Right cardiac atrium (tissue), 5 donors: Measurements from ENCODE around the gene GBX1. TPM values are rescaled to one million over a fixed set of nuclear protein-coding genes. Genes with fewer than 3 reads are reported as not detected.

ENCODE experiments used
- polyA plus RNA-seq: library from polyadenylated mRNA; stranded (reverse); fragments of 200-250 nt; gene quantifications from one replicate; pipeline ENCODE4 v1.2.3, GENCODE V29; 2013
- total RNA-seq, 4 donors: library from RNA; stranded (reverse); fragmentation: NEBNext Ultra II Directional; extraction: Animal tissue kit (Norgen Biotek cat#: 25700); gene quantifications; one replicate each; pipeline ENCODE4 v1.2.1, GENCODE V29; 2021
- donor health status: healthy with polysubstance abuse.
- donor health status: DM: no; HTN: yes; CAD: no.
- donor health status: DM: no; HTN: no; CAD: no.
- donor health status: DM: no; HTN: yes; CAD: no; lungs with severe emphysema.
- donor health status: DM: yes; HTN: yes; CAD: no.

GBX1 gene
- total and polyA plus RNA-seq, 5 donors, result 0.14 to 1.0 (median 0.40) TPM; not detected in 2

Other genes with a start within 250 kb of the GBX1 start
- 100 to 1,000 TPM; 113 to 163 (median 126) TPM for gene KCNH2, start 189.4 kb downstream of the GBX1 start, total RNA-seq
- 132 TPM for gene KCNH2, start 189.4 kb downstream of the GBX1 start, polyA plus RNA-seq
- gene NOS3, start 176.7 kb downstream of the GBX1 start, total RNA-seq, result 10 to 100 TPM; 20.5 to 80.4 (median 24.7) TPM
- gene NOS3, start 176.7 kb downstream of the GBX1 start, polyA plus RNA-seq, result 13.5 TPM
- under 1 TPM in 2 of 4 donors, not detected in 2; 0.18 to 0.23 TPM for gene ATG9B, start 143.2 kb downstream of the GBX1 start, total RNA-seq
- gene ATG9B, start 143.2 kb downstream of the GBX1 start, polyA plus RNA-seq, result 0.43 TPM
- 10 to 100 TPM; 20.9 to 24.5 (median 23.4) TPM for gene ABCB8, start 139.2 kb downstream of the GBX1 start, total RNA-seq
- gene ABCB8, start 139.2 kb downstream of the GBX1 start, polyA plus RNA-seq, result 19.6 TPM
- 1 to 10 TPM; 4.0 to 6.5 (median 5.0) TPM for gene ASIC3, start 119.2 kb downstream of the GBX1 start, total RNA-seq
- 5.3 TPM for gene ASIC3, start 119.2 kb downstream of the GBX1 start, polyA plus RNA-seq
- 10 to 100 TPM in 1 of 4 donors, 1 to 10 TPM in 3; 6.2 to 11.2 (median 7.4) TPM for gene CDK5, start 109.8 kb downstream of the GBX1 start, total RNA-seq
- gene CDK5, start 109.8 kb downstream of the GBX1 start, polyA plus RNA-seq, result 6.5 TPM
- 100 to 1,000 TPM in 2 of 4 donors, 10 to 100 TPM in 2; 83.5 to 120 (median 96.5) TPM for gene SLC4A2, start 108.1 kb downstream of the GBX1 start, total RNA-seq
- gene SLC4A2, start 108.1 kb downstream of the GBX1 start, polyA plus RNA-seq, result 61.7 TPM
- 10 to 100 TPM; 64.1 to 82.0 (median 68.9) TPM for gene FASTK, start 86.9 kb downstream of the GBX1 start, total RNA-seq
- 133 TPM for gene FASTK, start 86.9 kb downstream of the GBX1 start, polyA plus RNA-seq
- 10 to 100 TPM; 28.5 to 36.5 (median 35.8) TPM for gene TMUB1, start 84.2 kb downstream of the GBX1 start, total RNA-seq
- gene TMUB1, start 84.2 kb downstream of the GBX1 start, polyA plus RNA-seq, result 55.2 TPM
- 10 to 100 TPM; 58.3 to 78.8 (median 67.6) TPM for gene AGAP3, start 81.2 kb downstream of the GBX1 start, total RNA-seq
- 61.4 TPM for gene AGAP3, start 81.2 kb downstream of the GBX1 start, polyA plus RNA-seq
- 10 to 100 TPM in 3 of 4 donors, 1 to 10 TPM in 1; 4.5 to 21.0 (median 14.0) TPM for gene ASB10, start 19.6 kb upstream of the GBX1 start, total RNA-seq
- 14.3 TPM for gene ASB10, start 19.6 kb upstream of the GBX1 start, polyA plus RNA-seq
- gene H2BK1, start 42.8 kb upstream of the GBX1 start, total RNA-seq, result not detected
- gene H2BK1, start 42.8 kb upstream of the GBX1 start, polyA plus RNA-seq, result not detected
- 10 to 100 TPM; 24.6 to 34.5 (median 26.3) TPM for gene ABCF2, start 59.5 kb upstream of the GBX1 start, total RNA-seq
- gene ABCF2, start 59.5 kb upstream of the GBX1 start, polyA plus RNA-seq, result 17.8 TPM
- gene CHPF2, start 64.8 kb upstream of the GBX1 start, total RNA-seq, result 10 to 100 TPM; 22.2 to 35.3 (median 27.0) TPM
- 15.5 TPM for gene CHPF2, start 64.8 kb upstream of the GBX1 start, polyA plus RNA-seq
- gene SMARCD3, start 81.0 kb upstream of the GBX1 start, total RNA-seq, result 100 to 1,000 TPM; 149 to 291 (median 238) TPM
- 141 TPM for gene SMARCD3, start 81.0 kb upstream of the GBX1 start, polyA plus RNA-seq
- gene NUB1, start 174.1 kb upstream of the GBX1 start, total RNA-seq, result 10 to 100 TPM; 33.3 to 42.4 (median 38.6) TPM
- 24.1 TPM for gene NUB1, start 174.1 kb upstream of the GBX1 start, polyA plus RNA-seq
- under 1 TPM; 0.17 to 0.47 (median 0.17) TPM for gene WDR86, start 242.3 kb upstream of the GBX1 start, total RNA-seq
- gene WDR86, start 242.3 kb upstream of the GBX1 start, polyA plus RNA-seq, result 0.34 TPM